NCI-H345 (cell line): ENCODE results near the gene VGLL4.
"Not testable (repeated sequence)": the region's sequence is repeated elsewhere in the genome, so short reads cannot be mapped to it uniquely, and the experiment has no call there.

Source experiments
- DNase-seq: peaks from one replicate; lab custom pipeline; 2025; lab: John Stamatoyannopoulos, UW

The VGLL4 gene

DNA sequence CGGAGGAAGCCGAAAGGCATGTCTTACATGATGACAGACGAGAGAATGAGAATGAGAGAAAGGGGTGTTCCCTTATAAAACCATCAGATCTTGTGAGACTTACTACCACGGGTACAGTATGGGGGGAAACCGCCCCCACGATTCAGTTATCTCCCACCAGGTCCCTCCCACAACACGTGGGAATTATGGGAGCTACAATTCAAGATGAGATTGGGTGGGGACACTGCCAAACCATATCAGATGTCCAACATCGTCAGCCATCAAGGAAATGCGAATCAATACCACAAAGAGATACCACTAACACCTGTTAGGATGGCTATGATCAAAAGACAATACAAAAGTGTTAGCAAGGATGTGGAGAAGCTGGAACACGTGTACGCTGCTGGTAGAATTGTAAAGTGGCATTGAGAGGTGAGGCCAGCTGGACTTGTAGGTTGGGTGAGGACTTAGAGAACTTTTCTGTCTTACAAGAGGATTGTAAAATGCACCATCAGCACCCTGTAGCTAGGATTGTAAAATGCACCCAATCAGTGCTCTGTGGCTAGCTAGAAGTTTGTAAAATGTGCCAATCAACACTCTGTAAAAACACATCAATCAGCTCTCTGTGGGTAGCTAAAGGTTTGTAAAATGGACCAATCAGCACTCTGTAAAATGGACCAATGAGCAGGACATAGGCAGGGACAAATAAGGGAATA is 37.5 kb downstream of the VGLL4 start:
- no peak for DNase-seq

DNA sequence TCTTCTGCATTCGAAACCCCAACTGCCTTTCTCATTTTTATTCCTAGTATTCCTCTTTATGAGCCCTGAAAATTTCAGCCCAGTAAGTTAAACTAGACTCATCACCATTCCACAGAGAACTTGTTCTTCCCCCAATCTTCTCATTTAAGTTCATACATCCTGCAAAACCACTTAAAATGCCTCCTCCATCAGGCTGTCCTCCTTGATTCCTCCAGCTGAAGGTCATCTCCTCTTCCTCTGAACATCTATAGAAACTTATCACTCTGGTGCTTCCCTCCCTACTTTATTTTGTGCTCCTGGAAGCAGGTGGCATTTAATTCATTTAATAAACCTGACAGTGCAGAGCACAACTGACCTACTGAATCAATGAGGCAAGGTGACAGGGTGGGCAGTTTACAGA is 38.3 kb downstream of the VGLL4 start:
- no peak for DNase-seq

DNA sequence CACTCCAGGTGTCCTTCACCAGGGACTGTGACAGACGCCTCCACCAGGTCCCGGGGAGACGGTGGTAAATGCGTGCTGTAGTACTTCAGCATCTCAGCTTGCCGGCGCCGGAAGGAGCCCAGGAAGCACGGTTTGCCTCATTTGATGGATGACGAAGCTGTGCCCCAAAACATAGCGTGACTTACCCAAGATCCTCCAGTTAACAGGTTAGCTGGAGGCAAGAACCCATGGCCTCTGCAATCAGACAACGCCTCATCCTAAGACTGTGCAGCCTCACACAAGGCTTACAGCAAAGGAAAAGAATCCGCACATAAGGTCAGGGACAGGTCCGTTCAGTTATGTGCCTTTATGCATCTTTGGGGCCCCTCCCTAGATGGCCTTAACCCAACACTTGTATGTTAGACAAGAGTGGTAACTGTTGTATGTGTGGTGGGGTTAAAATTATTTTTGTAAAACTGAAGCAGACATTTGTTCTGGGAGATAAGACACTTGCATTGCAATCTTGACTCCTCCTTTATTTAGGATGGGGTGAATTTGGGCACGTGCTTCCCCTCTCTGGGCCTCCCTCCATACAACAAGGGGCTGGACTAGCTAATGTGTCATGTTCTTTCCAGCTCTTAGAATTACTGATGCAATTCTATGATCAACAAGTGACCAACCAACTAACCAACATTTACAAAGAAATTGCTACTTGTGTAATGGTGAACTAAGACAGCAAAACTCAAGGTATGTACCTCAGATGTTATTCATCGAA is 39.4 kb downstream of the VGLL4 start:
- DNase-seq: no peak

DNA sequence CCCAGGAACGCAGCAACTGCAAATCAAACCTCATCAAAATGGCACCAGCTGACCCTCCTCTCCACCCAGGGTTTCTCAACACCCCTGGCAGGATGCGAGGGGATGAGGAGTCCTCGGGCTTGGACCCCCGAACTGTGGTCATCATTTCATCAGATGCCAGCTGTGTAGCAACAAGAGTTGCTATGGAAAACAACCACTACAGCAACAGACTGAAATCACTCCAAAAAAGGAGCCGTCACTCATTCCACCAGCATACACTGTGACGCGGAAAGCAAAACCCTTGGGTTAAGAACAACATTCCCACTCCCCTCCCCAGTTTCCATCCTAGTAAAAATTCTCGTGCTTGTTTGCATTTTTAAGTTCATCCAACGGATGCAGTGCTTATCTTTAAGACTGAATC is 40.1 kb downstream of the VGLL4 start:
- DNase-seq: no peak

DNA sequence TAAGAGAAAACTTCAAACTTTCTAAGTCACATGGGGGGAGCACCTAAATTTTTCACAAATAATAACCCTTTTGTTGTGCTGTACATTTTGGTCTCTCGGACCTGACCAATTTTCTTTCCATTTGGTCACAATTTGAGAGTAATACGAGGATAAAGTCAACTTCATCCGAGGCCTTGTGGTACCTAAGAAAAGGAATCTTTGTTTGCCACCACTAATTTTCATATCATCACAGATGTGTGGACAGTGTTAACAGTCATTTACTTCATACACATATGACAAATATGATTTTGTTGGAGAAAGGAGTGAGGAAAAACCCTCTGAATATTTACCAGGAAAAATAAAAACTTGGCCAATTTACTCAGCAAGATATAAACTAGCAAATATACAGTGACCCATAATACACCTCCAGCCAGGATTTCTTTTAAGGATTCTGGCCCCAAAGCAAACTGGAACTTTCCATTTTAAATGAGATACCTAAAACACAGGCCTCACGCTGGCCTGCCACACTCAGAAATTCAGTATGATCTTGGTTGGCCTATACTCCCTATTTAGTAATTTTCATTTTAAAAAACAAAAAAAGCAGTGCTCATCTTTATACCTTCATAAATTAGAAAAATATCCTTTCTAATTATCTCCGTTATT is 40.7 kb downstream of the VGLL4 start:
- no peak for DNase-seq

DNA sequence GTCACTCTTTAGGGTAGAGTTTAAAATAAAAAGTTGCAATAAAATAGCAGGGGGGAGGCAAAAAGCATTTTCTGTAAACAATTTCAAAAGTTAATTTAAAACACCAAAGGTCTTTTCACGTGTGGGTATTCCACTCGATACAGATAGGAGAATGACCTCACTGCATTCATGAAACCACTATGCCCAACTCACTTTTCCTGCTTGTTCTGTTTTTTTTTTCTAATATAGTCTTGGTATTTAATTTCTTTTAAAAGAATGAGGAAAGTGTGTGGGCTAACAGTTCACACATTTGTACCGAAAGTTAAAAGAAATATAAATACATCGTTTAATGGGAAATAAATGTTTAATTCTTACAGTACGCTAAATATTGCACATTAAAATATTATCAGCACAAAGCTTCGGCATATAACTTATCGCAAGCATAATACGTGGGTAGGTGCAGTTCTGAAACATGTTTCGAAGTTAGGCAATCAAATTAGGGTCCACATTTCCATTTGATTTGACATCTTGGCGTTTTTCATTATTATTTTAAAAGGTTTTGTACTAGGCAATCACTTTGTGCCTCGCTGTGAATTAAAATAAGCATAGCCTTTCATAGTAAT is 41.4 kb downstream of the VGLL4 start:
- no peak for DNase-seq

DNA sequence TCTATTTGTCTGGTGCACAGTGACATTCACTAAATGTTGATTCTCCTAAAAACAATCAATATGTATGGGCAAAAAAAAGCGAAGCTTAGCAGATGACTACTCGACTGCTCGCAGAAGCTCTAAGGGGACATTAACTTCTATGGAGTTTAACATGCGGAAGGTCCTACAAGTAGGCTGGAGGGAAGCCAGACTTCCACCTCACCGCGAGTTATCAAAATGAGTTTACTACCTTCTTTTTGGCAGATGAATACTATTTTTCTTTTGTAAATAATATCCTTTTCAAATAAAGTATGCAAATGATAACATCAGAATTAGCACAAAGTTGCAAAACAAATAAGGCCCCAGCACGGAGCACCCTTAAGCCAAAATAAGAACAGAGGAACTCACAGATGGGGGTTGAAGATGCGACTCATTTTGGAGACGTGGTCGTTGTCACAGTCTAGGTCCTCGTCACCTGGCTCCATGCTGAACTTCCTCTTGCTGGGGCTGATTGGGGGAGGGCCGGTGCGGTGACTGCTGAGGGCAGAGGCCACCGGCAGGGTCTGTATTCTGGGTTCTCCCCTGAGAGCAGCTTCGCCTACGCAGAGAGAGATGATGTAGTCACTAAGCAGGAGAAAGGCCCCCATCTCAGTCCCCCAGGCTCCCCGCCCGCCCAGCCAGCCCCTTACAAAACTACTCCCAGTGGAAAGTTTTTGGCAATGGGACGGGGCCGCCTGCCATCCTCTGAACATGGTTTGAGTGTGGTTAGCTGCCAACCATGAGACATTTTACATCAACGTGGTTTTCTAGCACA is 42.1 kb downstream of the VGLL4 start:
- no peak for DNase-seq

DNA sequence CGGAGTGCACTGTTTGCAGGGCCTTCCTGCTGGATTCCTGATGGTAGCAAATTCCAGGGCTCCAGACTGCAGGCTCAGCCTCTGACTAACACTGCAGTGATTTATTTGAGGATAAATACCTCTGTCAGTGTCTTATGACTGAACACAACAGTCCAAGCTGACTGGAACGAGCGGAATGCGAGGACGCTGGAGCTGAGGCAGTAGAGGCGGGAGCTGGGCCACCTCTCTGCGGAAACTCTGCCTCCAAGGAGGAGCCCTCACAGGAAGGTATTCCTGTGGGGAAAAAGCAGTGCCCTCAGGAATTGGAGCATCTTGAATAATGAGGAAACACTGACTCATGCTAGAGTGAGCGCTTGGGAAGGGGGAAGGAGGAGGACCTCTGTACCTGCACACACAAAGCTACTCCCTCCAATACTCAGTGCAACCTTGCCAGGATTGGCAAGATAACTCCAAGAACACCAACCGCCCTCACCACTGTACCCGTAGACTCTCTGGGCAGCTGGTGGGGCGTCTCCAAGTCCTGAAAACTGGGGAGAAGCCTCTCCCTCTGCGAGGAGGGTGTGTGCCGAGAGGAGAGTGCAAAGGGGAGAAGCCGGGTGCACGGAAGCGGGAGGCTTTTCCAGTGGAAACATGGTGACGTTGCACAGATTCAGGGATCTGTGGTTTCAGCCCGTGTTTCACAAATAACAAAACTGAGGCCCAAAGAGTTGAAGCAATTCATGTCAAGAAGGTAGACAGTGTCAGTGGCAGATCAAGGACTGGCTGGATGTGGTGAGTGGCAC is 43.0 kb downstream of the VGLL4 start:
- no peak for DNase-seq

DNA sequence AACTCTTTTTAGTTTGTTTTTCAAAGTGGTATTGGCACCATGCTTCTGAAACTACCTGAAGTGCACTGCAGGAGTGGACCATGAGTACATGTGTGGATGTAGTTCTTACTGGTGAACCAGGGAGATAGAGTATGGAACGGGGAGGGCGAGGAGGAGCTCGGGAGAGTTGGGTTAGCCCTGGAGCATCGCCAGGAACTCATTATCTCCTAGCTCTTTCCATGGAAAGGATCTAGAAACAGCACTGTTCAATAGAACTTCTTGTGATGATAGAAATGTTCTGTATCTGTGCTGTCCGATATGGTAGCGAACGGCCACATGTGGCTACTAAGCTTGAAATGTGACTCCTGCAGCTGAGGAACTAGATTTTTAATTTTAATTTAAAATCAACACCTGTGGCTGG is 47.3 kb downstream of the VGLL4 start:
- peak; percentile 51 for DNase-seq

DNA sequence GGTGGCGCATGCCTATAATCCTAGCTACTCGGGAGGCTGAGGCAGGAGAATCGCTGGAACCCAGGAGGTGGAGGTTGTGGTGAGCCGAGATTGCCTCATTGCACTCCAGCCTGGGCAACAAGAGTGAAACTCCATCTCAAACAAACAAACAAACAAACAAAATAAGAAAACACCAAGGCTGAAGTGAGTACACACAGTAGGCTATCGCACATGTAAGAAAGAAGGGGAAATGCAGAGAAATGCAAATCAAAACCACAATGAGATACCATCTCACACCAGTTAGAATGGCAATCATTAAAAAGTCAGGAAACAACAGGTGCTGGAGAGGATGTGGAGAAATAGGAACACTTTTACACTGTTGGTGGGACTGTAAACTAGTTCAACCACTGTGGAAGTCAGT is 48.7 kb downstream of the VGLL4 start:
- not testable (repeated sequence) for DNase-seq

DNA sequence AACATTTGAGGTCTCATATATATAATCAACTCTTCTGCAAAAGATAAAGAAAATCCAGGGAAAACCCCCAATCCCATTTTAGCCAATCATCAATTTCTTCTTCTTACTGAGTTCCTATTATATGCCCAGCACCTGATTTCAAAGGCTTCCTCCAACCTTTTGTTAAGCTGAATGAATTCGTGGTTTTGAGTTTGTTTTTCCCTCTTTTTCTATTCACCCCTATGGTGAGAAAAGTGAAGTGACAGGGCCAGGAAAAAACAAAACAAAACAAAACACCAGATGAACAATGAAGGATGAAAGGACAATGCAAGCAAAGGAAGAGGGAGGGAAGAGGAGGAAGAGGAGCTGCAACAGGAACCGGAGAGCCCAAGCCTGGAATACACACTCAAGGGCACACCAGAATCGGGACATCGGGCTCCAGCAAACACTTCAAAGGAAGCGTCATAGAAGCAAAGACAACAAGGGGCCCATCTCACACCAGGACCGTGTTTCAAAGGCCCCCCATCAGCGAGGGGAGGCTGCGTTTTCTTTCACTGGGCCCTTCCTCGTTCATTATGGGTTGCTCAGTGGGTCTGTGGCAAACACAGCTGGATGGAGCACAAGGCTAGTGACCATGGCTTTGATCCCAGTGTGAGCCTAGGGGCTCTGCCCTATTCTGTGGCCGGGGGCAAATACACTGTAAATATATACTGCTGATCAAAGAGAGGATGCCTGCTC is 50.2 kb downstream of the VGLL4 start:
- DNase-seq: no peak

DNA sequence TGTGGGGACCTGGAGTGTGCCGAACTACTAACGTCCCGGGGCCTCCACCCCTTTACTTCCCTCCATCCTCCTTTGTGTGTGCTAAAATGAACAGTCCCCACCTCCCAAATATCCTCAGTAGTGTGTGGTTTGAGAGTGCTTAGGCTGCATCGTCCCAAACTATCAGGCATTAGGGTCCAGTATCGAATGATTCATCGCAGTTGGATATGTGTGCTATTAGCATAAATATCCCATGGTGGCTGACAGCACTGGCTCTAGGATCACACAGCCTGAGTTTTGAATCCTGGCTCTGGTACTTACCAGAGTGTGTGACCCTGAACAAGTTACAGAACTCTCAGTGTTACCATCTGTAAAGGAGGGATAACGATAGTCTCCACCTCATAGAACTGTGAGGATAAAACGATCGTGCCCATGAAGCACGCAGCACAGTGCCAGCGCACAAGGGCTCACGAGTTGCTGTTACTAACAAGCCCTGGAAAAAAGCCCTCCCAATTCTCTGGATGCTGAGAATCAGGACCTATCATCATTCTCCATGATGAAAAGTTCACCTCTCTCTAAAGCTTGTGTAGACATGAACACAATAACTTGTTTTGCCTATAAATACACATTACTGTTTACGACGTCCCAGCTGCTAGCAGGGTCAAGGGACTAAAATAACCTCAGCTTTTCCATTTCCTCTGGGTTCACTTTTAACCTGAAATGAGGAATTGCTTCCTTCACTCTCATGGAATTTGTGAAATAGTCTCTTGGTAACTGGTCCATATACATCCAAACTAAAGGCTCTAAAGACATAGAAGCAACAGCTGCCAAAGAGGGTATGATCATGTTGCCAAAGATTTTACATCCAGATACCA is 51.0 kb downstream of the VGLL4 start:
- DNase-seq: no peak

DNA sequence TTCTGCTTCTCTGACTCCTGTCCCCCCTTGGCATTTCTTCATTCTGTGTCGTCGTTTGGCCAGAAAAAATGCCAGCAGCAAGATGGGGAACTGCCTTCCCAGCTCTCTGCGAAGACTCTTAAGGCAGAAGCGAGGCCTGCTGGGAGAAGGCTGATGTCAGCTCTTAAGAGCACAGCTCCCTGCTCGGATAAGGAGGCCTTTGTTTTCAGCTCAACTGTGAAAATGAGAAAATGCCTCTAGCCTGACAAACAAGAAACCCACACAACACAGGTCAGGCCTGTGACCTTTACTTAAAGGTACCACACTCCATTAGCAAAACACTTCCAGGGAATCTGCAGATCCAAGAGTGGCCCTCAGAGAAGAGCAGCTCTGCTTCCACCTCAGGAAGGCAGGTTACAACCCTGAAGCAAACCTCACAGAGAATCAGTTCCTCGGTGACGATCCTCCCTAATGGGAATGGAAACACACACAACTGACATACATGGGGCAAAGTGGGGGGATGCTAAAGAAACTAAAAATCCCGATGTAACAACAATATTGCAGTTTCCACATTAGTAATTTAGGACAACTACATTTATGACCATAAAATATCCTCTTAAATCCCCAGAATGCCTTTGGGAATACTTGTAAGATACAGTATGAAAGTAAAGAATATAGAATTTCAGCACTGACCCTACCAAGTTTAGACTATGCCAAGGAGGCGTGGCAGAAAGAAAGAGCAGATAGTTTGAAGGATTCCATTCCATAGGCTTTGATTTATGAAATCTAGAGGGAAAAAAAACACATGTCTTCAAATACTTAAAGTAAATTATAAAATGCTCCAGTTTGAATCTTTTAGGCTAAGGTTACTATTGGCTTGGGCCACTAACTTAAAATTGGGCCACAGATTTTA is 52.1 kb downstream of the VGLL4 start:
- DNase-seq: no peak

DNA sequence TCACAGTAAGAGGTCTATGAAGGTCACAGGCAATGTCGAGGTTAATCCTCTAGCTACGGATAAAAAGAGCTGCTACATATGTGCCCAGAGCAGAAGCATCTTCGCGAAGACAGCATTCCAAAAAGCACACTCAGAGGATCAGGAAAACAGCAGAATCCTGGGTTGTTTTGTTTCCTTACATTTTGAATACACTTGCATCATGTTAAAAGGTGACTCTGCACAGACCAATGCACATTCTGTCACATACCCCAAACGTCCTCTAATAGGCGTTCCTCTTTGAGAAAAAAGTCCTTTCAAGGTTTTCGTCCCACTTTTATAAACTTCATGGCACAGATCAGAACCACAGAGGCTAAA is 52.7 kb downstream of the VGLL4 start:
- no peak for DNase-seq

DNA sequence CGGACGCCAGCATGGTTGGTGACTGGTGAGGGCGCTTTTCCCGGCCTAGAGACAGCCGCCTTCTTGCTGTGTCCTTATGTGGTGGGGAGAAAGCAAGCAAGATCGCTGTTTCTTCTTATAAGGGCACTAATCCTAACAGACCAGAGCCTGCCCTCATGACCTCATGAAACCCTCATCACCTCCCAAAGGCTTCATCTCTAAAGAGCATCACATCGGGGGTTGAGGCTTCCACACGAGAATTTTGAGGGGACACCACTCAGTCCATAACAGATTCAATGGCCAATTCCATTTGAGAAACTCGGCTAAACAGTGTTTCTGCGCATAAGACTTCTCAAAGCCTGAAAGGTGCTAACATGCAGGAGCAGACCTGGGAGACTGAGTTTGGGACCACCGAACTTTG is 54.0 kb downstream of the VGLL4 start:
- DNase-seq: no peak

DNA sequence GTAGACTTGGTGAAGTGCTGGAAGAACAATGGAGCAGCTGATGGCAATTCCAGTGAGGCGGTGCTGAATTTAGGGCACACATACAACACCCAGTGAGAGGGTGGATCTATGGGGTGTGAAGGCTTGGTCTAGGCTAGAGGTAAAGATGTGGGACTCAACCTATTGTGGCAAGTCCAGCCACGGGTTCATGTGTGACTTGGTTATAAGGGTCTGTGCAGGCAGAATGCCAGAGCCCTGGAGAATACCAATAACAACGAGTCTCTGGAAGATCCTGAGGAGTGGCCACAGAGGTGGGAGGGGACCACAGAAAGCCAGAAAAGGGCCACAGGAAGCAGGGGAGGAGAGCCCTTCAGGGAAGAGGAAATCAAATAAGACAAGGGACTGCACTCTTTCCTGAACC is 55.0 kb downstream of the VGLL4 start:
- DNase-seq: no peak

DNA sequence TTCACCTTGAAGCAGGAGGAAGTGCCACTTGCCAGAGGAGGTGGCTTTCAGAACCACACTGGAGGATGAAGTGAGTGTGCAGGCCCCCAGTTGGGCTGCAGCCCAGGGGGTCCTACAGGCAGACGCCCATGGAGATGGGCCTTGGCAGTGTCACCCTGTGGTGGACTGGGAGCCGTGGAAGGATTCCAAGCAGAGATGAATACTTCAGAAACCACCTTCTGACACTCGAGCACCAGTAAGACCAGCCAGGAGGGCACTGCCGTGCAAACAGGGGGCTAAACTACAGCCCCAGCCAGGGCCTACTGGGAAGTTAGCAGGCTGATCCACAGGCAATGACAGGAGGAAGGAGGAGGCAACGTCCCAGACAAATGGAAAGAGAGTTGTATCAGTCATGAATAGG is 55.4 kb downstream of the VGLL4 start:
- no peak for DNase-seq

DNA sequence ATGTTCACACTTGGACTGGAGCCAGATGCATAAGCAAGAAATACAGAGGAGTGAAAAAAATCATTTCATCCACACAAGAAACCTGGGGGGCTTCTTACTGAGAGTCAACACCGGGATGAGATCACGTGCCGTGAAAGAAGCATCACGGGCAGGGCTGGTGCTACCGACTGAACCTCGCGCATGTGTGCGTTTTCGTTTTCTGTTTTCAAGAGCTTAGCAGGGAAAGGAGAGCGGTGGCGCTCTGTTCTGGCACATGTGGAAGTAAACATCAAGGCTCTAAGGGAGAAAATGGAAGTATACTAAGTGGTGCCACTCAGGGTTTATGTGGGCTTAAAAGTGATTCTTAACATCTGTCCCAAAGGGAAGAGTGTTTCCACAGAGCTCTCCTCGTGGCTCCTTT is 55.9 kb downstream of the VGLL4 start:
- no peak for DNase-seq

DNA sequence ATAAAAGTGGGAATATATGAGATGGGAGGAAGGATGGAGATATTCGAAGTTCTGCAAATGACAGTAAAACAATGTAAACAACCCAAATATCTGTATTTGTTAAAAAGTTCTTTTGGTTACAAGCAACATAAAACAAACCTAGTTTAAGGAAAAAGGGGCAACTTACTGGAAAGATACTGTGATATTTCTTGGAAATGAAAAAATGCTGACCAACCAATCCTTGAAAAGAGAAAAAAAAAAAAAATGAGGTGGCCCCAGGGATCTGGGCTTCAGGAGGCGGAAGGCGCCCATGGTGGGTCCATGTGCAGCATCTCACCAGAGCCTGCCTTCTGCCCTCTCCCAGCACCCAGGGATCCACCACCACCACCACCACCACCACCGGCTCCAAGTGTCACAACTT is 59.1 kb downstream of the VGLL4 start:
- no peak for DNase-seq
